Left lobe of liver (tissue), 2 donors: Measurements from ENCODE around the gene DOCK6. TPM values are rescaled to one million over a fixed set of nuclear protein-coding genes. Genes with fewer than 3 reads are reported as not detected.

Source experiments
- ATAC-seq: fragments of 200-7000 bp; cut with Tn5 transposase; one replicate; pipeline ENCODE4 v1.9.1; 2020; ENCODE audit warnings: mild to moderate bottlenecking, moderate library complexity
- DNase-seq: peaks from one replicate; pipeline ENCODE4 v3.0.0-alpha.2; 2020; ENCODE audit warnings: low spot score
- total RNA-seq: library from RNA; stranded (reverse); gene quantifications from one replicate; pipeline ENCODE4 v1.2.1, GENCODE V29; 2021
- donor health status: DM: no; HTN: no; CAD: no; lungs with moderate emphysema.
- donor health status: DM: no; HTN: yes; CAD: no.

Gene DOCK6
- total RNA-seq, 1 donor from 2014 or later = 30.0 TPM

- DNase-seq = peak; percentile 92
- peak; percentile 72 for ATAC-seq
Measured at GRCh38 chr19:11152318-11153062, 109.8 kb downstream of the DOCK6 start.

- DNase-seq (no peak), ATAC-seq (no peak)
Measured at GRCh38 chr19:11151181-11151580, 111.1 kb downstream of the DOCK6 start.

Other genes starting within 250 kb of the DOCK6 start
- gene LDLR, start 173.1 kb downstream of the DOCK6 start, total RNA-seq = 12.2 TPM
- gene SPC24, start 106.7 kb downstream of the DOCK6 start, total RNA-seq = 0.81 TPM
- 61.1 TPM for gene KANK2, start 65.0 kb downstream of the DOCK6 start, total RNA-seq
- 202 TPM for gene ANGPTL8, start 22.9 kb downstream of the DOCK6 start, total RNA-seq
- not detected for gene TSPAN16, start 33.6 kb upstream of the DOCK6 start, total RNA-seq
- 3.3 TPM for gene RAB3D, start 77.1 kb upstream of the DOCK6 start, total RNA-seq
- gene TMEM205, start 83.7 kb upstream of the DOCK6 start, total RNA-seq = 154 TPM
- 25.6 TPM for gene CCDC159, start 84.0 kb upstream of the DOCK6 start, total RNA-seq
- 8.8 TPM for gene PLPPR2, start 92.9 kb upstream of the DOCK6 start, total RNA-seq
- 2.6 TPM for gene SWSAP1, start 112.1 kb upstream of the DOCK6 start, total RNA-seq
- gene EPOR, start 121.8 kb upstream of the DOCK6 start, total RNA-seq = 11.9 TPM
- 33.4 TPM for gene RGL3, start 156.8 kb upstream of the DOCK6 start, total RNA-seq
- 0.70 TPM for gene ODAD3, start 172.6 kb upstream of the DOCK6 start, total RNA-seq
- gene PRKCSH, start 173.1 kb upstream of the DOCK6 start, total RNA-seq = 218 TPM
- not detected for gene ELAVL3, start 218.5 kb upstream of the DOCK6 start, total RNA-seq
- gene ZNF653, start 243.3 kb upstream of the DOCK6 start, total RNA-seq = 8.3 TPM